Mesenchymal stem cell (in vitro differentiated cells and primary cell): ENCODE results near the gene NDUFV2.

Experiments used
- DNase-seq: peaks from one replicate; pipeline ENCODE4 v3.0.0-alpha.2; 2013
- H2AFZ ChIP-seq: one replicate; pipeline ENCODE4 v1.6.1; 2013; ENCODE audit warnings: low read depth, mild to moderate bottlenecking, control low read depth, inconsistent platforms, low read length, moderate library complexity
- H2AK5ac ChIP-seq: 2 replicates; pipeline ENCODE4 v1.6.1; 2013; ENCODE audit warnings: low read length, moderate library complexity, mild to moderate bottlenecking, inconsistent platforms; ENCODE audit not compliant: severe bottlenecking
- H2BK120ac ChIP-seq: one replicate; pipeline ENCODE4 v1.6.1; 2013; ENCODE audit warnings: low read depth, mild to moderate bottlenecking, inconsistent platforms, low read length, moderate library complexity
- H2BK12ac ChIP-seq, 2 experiments: one replicate each; pipeline ENCODE4 v1.6.1; 2013; ENCODE audit warnings: inconsistent platforms in 2 of 2, low read length in 2 of 2, mild to moderate bottlenecking in 2 of 2, moderate library complexity in 2 of 2, control low read depth in 1 of 2
- H2BK15ac ChIP-seq: one replicate; pipeline ENCODE4 v1.6.1; 2013; ENCODE audit warnings: mild to moderate bottlenecking, low read depth, inconsistent platforms; ENCODE audit not compliant: poor library complexity, severe bottlenecking
- H2BK5ac ChIP-seq: 2 replicates; pipeline ENCODE4 v1.6.1; 2013; ENCODE audit warnings: low read depth, mild to moderate bottlenecking, low read length, control low read depth, inconsistent platforms; ENCODE audit not compliant: poor library complexity, severe bottlenecking
- H3K14ac ChIP-seq, 2 experiments: one replicate each; pipeline ENCODE4 v1.6.1; 2013; ENCODE audit warnings: inconsistent platforms in 2 of 2, low read length in 2 of 2, control low read depth in 1 of 2, mild to moderate bottlenecking in 1 of 2, moderate library complexity in 1 of 2
- H3K18ac ChIP-seq, 2 experiments: one replicate each; pipeline ENCODE4 v1.6.1; 2013; ENCODE audit warnings: inconsistent platforms in 2 of 2, low read length in 2 of 2, control low read depth in 1 of 2, low read depth in 1 of 2, mild to moderate bottlenecking in 1 of 2
- H3K23ac ChIP-seq, 2 experiments: one replicate each; pipeline ENCODE4 v1.6.1; 2013; ENCODE audit warnings: inconsistent platforms in 2 of 2, low read length in 2 of 2, mild to moderate bottlenecking in 2 of 2, moderate library complexity in 2 of 2, control low read depth in 1 of 2
- H3K27ac ChIP-seq: 2 replicates; pipeline ENCODE4 v1.5.1; 2013; ENCODE audit warnings: mild to moderate bottlenecking, moderate library complexity, low read length, control low read depth, inconsistent platforms; ENCODE audit not compliant: poor library complexity, severe bottlenecking
- H3K27me3 ChIP-seq, 2 experiments: 2 replicates each; pipeline versions ENCODE4 v1.6.1 to v1.7.0; 2013; ENCODE audit warnings: low read length in 2 of 2, mild to moderate bottlenecking in 2 of 2, moderate library complexity in 2 of 2, control low read depth in 1 of 2, inconsistent platforms in 1 of 2; ENCODE audit not compliant: control insufficient read depth in 1 of 2, insufficient read depth in 1 of 2
- H3K36me3 ChIP-seq, 2 experiments: 2 replicates each; pipeline versions ENCODE4 v1.6.1 to v1.7.0; 2013; ENCODE audit warnings: low read length in 2 of 2, control low read depth in 1 of 2, inconsistent platforms in 1 of 2, low read depth in 1 of 2, mild to moderate bottlenecking in 1 of 2; ENCODE audit not compliant: insufficient read depth in 2 of 2, control insufficient read depth in 1 of 2
- H3K4ac ChIP-seq, 2 experiments: one replicate each; pipeline ENCODE4 v1.6.1; 2013; ENCODE audit warnings: inconsistent platforms in 2 of 2, low read length in 2 of 2, mild to moderate bottlenecking in 2 of 2, moderate library complexity in 2 of 2, control low read depth in 1 of 2, low read depth in 1 of 2
- H3K4me1 ChIP-seq: 2 replicates; pipeline ENCODE4 v1.6.1; 2013; ENCODE audit warnings: low read depth, low read length, control low read depth; ENCODE audit not compliant: control insufficient read depth, insufficient read depth
- H3K4me2 ChIP-seq: 2 replicates; pipeline ENCODE4 v1.6.1; 2013; ENCODE audit warnings: low read length, mild to moderate bottlenecking, inconsistent platforms; ENCODE audit not compliant: poor library complexity, severe bottlenecking
- H3K4me3 ChIP-seq, 2 experiments: 2 replicates each; pipeline versions ENCODE4 v1.5.1 to v1.7.0; 2013; ENCODE audit warnings: low read length in 2 of 2, mild to moderate bottlenecking in 2 of 2, control low read depth in 1 of 2, low read depth in 1 of 2; ENCODE audit not compliant: insufficient read depth in 1 of 2
- H3K79me1 ChIP-seq: replicated peaks from 2 replicates; pipeline ENCODE4 v1.6.1; 2013; ENCODE audit warnings: mild to moderate bottlenecking, control low read depth, low read length, inconsistent platforms; ENCODE audit not compliant: poor library complexity, severe bottlenecking
- H3K9ac ChIP-seq: 2 replicates; pipeline ENCODE4 v1.7.0; 2013; ENCODE audit warnings: mild to moderate bottlenecking, low read length, moderate library complexity
- H3K9me3 ChIP-seq: 2 replicates; pipeline ENCODE4 v1.7.0; 2013; ENCODE audit warnings: mild to moderate bottlenecking, low read length; ENCODE audit not compliant: control insufficient read depth
- H4K8ac ChIP-seq: one replicate; pipeline ENCODE4 v1.6.1; 2013; ENCODE audit warnings: inconsistent platforms, mild to moderate bottlenecking, low read length, moderate library complexity
- H4K91ac ChIP-seq: one replicate; pipeline ENCODE4 v1.6.1; 2013; ENCODE audit warnings: mild to moderate bottlenecking, low read length, inconsistent platforms
- WGBS: methylation state at CpG from one replicate; pipeline ENCODE4 v1.1.7; 2013; ENCODE audit warnings: mixed read lengths; 5-methylcytosine and 5-hydroxymethylcytosine counted together

Gene NDUFV2

GRCh38 chr18:9123520-9123919, 21.0 kb downstream of the NDUFV2 start:
- H3K23ac ChIP-seq: no peak overlapping the region
- no peak overlapping the region for H4K8ac ChIP-seq
- H3K4me1 ChIP-seq: no peaks in the 10 kb centered on the region
- H3K4me2 ChIP-seq: no peak overlapping the region
- no peak overlapping the region for H4K91ac ChIP-seq
- H2BK5ac ChIP-seq: no peak overlapping the region
- no peak overlapping the region for H3K27ac ChIP-seq
- H2BK15ac ChIP-seq: no peak overlapping the region
- H3K79me1 ChIP-seq: no peaks in the 10 kb centered on the region
- no peak overlapping the region for H2BK12ac ChIP-seq
- H3K14ac ChIP-seq: no peak overlapping the region
- no peak overlapping the region for H3K4me3 ChIP-seq
- no peak for DNase-seq
- WGBS: no CpG with 5 or more reads among the region's 2 CpGs
- no peak overlapping the region for H3K18ac ChIP-seq
- H3K9me3 ChIP-seq: no peaks in the 10 kb centered on the region
- H3K27me3 ChIP-seq: no peaks in the 10 kb centered on the region
- no peak overlapping the region for H2AK5ac ChIP-seq
- H3K36me3 ChIP-seq: peaks cover 7 to 90% of the 10 kb centered on the region in 2 experiments
- H2AFZ ChIP-seq: no peak overlapping the region
- no peak overlapping the region for H3K9ac ChIP-seq
- no peak overlapping the region for H3K4ac ChIP-seq
- H2BK120ac ChIP-seq: no peak overlapping the region

- H3K27ac ChIP-seq: no peak overlapping the region
- no peaks in the 10 kb centered on the region for H3K27me3 ChIP-seq
- no peak overlapping the region for H3K4me2 ChIP-seq
- H3K23ac ChIP-seq: no peak overlapping the region
- H3K9me3 ChIP-seq: no peaks in the 10 kb centered on the region
- H3K9ac ChIP-seq: no peak overlapping the region
- H2AFZ ChIP-seq: no peak overlapping the region
- H3K4ac ChIP-seq: no peak overlapping the region
- H3K36me3 ChIP-seq: peaks cover 12 to 91% of the 10 kb centered on the region in 2 experiments
- no peak overlapping the region for H2BK12ac ChIP-seq
- no peak overlapping the region for H3K4me3 ChIP-seq
- no peak overlapping the region for H2BK120ac ChIP-seq
- no peak overlapping the region for H4K8ac ChIP-seq
- H3K18ac ChIP-seq: no peak overlapping the region
- H3K4me1 ChIP-seq: no peaks in the 10 kb centered on the region
- H3K79me1 ChIP-seq: peaks cover 3% of the 10 kb centered on the region
- H4K91ac ChIP-seq: no peak overlapping the region
- H3K14ac ChIP-seq: no peak overlapping the region
- no peak overlapping the region for H2BK5ac ChIP-seq
- no peak overlapping the region for H2AK5ac ChIP-seq
- H2BK15ac ChIP-seq: no peak overlapping the region
- WGBS: no CpG with 5 or more reads among the region's 1 CpG
- no peak for DNase-seq
Observed at GRCh38 chr18:9124824-9125223, 22.3 kb downstream of the NDUFV2 start.

- H3K4ac ChIP-seq: no peak overlapping the region
- no peak overlapping the region for H3K4me3 ChIP-seq
- H3K4me1 ChIP-seq: no peaks in the 10 kb centered on the region
- 100% methylated on average over 2 of the region's 3 CpGs for WGBS
- no peak overlapping the region for H2BK120ac ChIP-seq
- no peak overlapping the region for H3K9ac ChIP-seq
- no peak overlapping the region for H3K14ac ChIP-seq
- no peak overlapping the region for H4K91ac ChIP-seq
- peaks cover 12 to 90% of the 10 kb centered on the region in 2 experiments for H3K36me3 ChIP-seq
- H3K27ac ChIP-seq: no peak overlapping the region
- no peak overlapping the region for H3K23ac ChIP-seq
- H3K27me3 ChIP-seq: no peaks in the 10 kb centered on the region
- H2AK5ac ChIP-seq: no peak overlapping the region
- H3K79me1 ChIP-seq: peaks cover 3% of the 10 kb centered on the region
- no peak overlapping the region for H3K18ac ChIP-seq
- H2AFZ ChIP-seq: no peak overlapping the region
- DNase-seq: no peak
- no peak overlapping the region for H2BK12ac ChIP-seq
- H3K9me3 ChIP-seq: no peaks in the 10 kb centered on the region
- no peak overlapping the region for H4K8ac ChIP-seq
- no peak overlapping the region for H3K4me2 ChIP-seq
- no peak overlapping the region for H2BK15ac ChIP-seq
- H2BK5ac ChIP-seq: no peak overlapping the region
Observed at GRCh38 chr18:9126337-9126736, 23.8 kb downstream of the NDUFV2 start.

DNA sequence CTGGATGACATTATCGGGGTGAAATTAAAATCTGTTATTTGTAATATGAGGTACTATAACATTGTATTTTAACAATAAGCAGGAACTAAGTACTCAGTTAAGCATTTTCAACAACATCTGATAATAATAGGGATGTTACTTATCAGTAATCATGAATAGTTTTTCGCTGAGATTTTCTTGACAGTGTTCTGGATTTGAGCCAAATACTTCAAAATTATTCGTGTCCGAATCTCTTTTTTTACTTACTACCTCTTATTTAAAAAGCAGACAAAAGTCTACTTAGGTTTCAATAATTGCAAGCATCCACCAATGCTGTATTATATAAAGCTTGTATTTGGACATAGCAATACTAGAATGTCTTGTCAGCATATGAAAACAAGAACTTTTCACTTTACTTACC, 27.7 kb downstream of the NDUFV2 start:
- H2AFZ ChIP-seq: no peak overlapping the region
- H3K14ac ChIP-seq: no peak overlapping the region
- H2BK15ac ChIP-seq: no peak overlapping the region
- peaks cover 3% of the 10 kb centered on the region for H3K79me1 ChIP-seq
- no peak overlapping the region for H2BK120ac ChIP-seq
- H3K9me3 ChIP-seq: no peaks in the 10 kb centered on the region
- peaks cover 4% of the 10 kb centered on the region for H3K4me1 ChIP-seq
- H3K18ac ChIP-seq: no peak overlapping the region
- H3K27me3 ChIP-seq: no peaks in the 10 kb centered on the region
- H3K4me3 ChIP-seq: no peak overlapping the region
- H2AK5ac ChIP-seq: no peak overlapping the region
- 100% methylated on average over 2 of the region's 4 CpGs for WGBS
- H3K27ac ChIP-seq: no peak overlapping the region
- H3K4ac ChIP-seq: no peak overlapping the region
- H2BK5ac ChIP-seq: no peak overlapping the region
- H3K9ac ChIP-seq: no peak overlapping the region
- no peak for DNase-seq
- no peak overlapping the region for H3K4me2 ChIP-seq
- H4K91ac ChIP-seq: no peak overlapping the region
- peaks cover 12 to 97% of the 10 kb centered on the region in 2 experiments for H3K36me3 ChIP-seq
- no peak overlapping the region for H2BK12ac ChIP-seq
- H3K23ac ChIP-seq: no peak overlapping the region
- H4K8ac ChIP-seq: no peak overlapping the region
